ENCODE measurements around the gene ZBED1.
A peak's percentile ranks its signal among the peaks of the same experiment; 100 is the strongest.
"Not testable (repeated sequence)": the region's sequence is repeated elsewhere in the genome, so short reads cannot be mapped to it uniquely, and the experiment has no call there.

ZBED1 gene

DNA sequence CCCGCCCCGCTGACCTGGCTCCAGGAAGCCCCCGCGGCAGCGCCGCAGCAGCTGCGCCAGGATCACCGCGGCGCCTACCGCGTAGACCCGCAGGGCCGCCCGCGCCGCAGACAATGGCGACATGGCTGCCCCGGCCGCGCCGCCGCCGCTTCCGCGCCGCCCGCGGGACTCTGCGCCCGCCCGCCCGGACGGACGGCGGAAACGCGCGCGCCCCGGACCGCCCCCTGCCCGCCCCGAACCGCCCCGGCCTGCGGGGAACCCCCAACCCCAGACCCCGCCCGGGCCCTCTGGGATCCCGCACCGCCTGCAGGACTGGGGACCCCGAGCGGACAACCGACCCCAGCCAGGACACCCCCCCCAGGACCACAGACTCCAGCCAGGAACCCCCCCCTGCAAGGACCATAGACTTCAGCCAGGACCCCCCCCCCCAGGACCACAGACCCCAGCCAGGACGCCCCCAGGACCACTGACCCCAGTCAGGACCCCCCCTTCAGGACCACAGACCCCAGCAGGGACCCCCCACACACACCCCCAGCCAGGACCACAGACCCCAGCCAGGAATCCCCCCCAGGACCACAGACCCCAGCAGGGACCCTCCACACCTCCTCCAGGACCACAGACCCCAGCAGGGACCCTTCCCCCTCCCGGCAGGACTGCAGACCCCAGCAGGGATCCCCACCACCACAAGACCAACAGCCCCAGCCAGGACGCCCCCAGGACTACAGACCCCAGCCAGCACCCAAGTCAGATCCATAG, at the start of gene ZBED1, which contains the start of gene DHRSX:
Gene ZBED1, minus strand, starts transcription at position 174 of the 756 bp plus-strand sequence. CDS start 10,257 bp downstream, outside the sequence.
Gene DHRSX, minus strand, starts transcription at position 174 of the 756 bp plus-strand sequence. Its CDS starts 51 bp downstream, at position 123.
- DNase-seq, result peak; percentile 38

DNA sequence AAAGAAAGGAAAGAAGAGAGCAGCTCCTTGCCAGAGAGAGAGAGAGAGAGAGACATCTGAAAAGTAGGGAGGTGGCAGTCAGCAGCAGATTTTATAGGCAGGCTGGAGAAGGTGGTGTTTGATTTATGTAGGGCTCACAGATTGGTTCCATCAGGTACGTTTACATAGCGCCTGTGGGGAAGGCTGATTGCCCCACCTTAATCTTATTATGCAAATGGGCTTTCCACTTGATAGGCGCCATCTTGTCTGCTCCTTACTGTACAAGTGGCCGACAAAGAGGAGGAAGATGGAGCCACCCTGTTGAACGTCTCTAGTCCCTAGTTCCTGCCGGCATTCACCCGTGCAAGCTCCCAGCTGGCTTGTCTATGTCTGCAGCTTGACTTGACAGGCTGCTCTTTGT, 49.1 kb upstream of the ZBED1 start:
- no peak for DNase-seq

GRCh38 chrX:2548711-2549423, 48.1 kb upstream of the ZBED1 start:
- no peak for DNase-seq

DNA sequence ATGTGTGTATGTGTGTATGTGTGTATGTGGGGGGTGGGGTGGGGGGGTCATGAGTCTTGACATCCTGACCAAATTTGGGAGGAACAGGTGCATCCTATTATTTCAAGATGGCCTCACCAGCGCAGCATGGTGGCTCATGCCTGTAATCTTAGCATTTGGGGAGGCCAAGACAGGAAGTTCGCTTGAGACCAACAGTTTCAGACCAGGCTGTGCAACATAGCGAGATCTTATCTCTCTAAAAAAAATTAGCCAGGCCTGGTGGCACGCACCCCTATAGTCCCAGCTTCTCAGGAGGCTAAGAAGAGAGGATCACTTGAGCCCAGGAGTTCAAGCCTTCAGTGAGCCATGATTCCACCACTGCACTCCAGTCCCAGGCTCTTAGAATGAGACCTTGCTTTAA, 47.0 kb upstream of the ZBED1 start:
- no peak for DNase-seq

GRCh38 chrX:2546496-2546895, 45.7 kb upstream of the ZBED1 start:
- no peak for DNase-seq

- no peak for DNase-seq
These were observed 44.4 kb upstream of the ZBED1 start for GRCh38 chrX:2545144-2545543.

- DNase-seq, result no peak
These were observed 42.2 kb upstream of the ZBED1 start for GRCh38 chrX:2542826-2543521.

DNA sequence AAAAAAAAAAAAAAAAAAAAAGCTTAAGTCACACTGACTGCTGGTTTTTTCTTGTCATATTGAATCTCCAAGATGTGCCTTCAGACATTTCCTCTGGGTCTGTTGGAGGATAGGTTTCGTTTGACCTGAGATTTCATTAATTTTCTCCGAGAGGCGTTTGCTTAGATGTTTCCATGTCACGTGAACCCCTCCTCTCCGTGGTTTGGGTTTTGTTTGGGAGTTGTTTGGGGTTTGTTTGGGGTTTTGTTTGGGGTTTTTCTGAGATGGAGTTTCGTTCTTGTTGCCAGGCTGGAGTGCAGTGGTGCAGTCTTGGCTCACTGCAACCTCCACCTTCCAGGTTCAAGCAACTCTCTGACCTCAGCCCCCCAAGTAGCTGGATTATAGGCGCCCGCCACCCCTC, 40.8 kb upstream of the ZBED1 start:
- no peak for DNase-seq

DNA sequence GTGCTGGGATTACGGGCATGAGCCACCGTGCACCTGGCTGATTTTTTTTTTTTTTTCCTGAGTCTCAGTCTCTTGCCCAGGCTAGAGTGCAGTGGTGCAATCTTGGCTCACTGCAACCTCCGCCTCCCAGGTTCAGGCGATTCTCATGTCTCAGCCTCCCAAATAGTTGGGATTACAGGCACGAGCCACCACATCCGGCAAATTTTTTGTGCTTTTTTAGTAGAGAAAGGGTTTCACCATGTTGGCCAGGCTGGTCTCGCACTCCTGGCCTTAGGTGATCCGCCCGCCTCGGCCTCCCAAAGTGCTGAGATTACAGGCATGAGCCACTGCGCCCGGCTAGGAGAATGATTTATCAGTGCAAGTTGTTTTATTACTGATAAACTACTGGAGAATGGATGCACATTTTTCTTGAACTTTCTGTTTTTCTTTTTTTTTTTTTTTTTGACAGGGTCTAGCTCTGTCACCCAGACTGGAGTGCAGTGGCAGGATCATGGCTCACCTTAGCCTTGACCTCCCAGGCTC, 39.7 kb upstream of the ZBED1 start:
- no peak for DNase-seq

DNA sequence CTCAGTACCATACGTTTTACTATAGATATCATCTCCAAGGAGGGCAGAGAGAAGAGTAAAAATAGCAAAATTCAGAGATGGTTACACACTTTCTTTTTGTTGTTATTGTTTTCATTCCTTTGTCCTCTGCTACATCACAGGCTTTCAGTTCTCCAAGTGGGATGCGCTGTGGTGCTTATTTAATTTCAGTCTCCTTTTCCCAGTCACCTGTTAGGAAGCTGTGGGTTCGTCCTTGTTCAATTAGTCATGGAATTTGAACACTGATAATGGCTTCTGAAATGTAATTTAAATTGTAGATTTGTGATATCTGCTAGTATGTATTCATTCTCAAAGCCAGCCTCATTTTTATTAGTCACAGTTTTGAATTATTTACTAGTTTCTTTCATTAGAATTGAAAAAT, 38.8 kb upstream of the ZBED1 start:
- no peak for DNase-seq

- DNase-seq, result no peak
These were observed 37.4 kb upstream of the ZBED1 start for GRCh38 chrX:2538031-2538757.

DNA sequence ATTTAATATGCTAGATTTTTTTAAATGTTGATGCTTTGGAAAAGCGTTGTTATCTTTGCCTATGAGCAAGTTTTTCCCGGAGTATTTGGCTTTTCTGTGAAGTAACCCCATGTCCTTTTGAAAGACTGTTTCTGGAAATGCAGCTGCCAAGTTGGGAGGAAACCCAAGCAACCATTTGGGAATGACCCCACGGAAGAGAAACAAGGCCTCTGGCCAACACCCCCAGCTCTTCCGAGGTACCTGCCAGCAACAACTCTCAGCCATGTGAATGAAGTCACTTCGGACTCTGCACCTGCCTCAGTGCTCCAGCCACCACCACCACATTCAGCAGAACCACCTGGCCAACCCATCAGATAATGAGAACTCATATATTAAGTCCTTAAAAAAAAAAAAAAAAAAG, 36.2 kb upstream of the ZBED1 start:
- DNase-seq, result no peak

- DNase-seq, result no peak
These were observed 35.4 kb upstream of the ZBED1 start for GRCh38 chrX:2536141-2536540.

GRCh38 chrX:2534261-2535021, 33.7 kb upstream of the ZBED1 start:
- DNase-seq, result not testable (repeated sequence)

- no peak for DNase-seq
These were observed 32.6 kb upstream of the ZBED1 start for GRCh38 chrX:2533424-2533823.

- DNase-seq, result no peak
These were observed 25.6 kb upstream of the ZBED1 start for GRCh38 chrX:2526390-2526789.

- DNase-seq, result no peak
These were observed 23.1 kb upstream of the ZBED1 start for GRCh38 chrX:2523911-2524310.

DNA sequence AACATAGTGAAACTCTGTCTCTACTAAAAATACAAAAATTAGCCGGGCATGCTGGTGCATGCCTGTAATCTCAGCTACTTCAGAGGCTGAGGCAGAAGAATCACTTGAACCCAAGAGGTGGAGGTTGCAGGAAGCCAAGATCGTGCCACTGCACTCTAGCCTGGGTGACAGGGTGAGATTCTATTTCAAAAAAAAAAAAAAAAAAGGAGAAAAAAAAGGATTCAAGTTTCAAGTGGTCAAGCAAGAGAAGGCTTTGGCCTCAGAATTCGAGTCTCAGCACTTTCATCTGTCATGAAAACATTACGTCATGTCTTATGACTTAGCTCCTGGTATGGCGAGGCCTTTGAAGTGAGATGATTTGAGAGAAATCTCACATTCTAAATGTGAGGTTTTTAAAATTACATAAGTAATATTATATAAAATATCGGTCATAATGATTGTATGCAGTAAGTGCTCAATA, 21.2 kb upstream of the ZBED1 start:
- DNase-seq, result no peak

- no peak for DNase-seq
These were observed 20.5 kb upstream of the ZBED1 start for GRCh38 chrX:2521092-2521926.

DNA sequence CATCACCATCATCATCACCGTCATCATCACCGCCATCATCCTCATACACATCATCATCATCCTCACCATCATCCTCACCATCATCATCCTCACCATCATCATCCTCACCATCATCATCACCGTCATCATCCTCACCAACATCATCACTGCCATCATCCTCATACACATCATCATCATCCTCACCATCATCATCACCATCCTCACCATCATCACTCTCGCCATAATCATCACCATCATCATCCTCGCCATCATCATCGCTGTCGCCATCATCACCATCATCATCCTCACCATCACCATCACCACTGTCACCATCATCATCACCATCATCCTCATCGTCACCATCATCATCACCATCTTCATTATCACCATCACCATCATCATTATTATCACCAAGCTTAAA, 19.8 kb upstream of the ZBED1 start:
- DNase-seq, result no peak

- DNase-seq, result not testable (repeated sequence)
These were observed 18.9 kb upstream of the ZBED1 start for GRCh38 chrX:2519638-2520037.
